NCI-H1417 treated with DMSO at 0.1 percent for 48 hours (cell line): ENCODE measurements around the gene IL15.
"Not testable (repeated sequence)": the region's sequence is repeated elsewhere in the genome, so short reads cannot be mapped to it uniquely, and the experiment has no call there.

ENCODE experiments used
- DNase-seq: peaks from one replicate; lab custom pipeline; 2025; lab: John Stamatoyannopoulos, UW

The IL15 gene

GRCh38 chr4:141703497-141703896, 67.1 kb downstream of the IL15 start:
- no peak for DNase-seq

GRCh38 chr4:141705048-141705746, 68.8 kb downstream of the IL15 start:
- DNase-seq = no peak

GRCh38 chr4:141705747-141706377, 69.5 kb downstream of the IL15 start:
- no peak for DNase-seq

GRCh38 chr4:141706445-141706844, 70.1 kb downstream of the IL15 start:
- DNase-seq = no peak

GRCh38 chr4:141711211-141711610, 74.8 kb downstream of the IL15 start:
- DNase-seq = no peak

- DNase-seq = no peak
These were observed 76.8 kb downstream of the IL15 start for GRCh38 chr4:141713185-141713584.

- no peak for DNase-seq
These were observed 77.5 kb downstream of the IL15 start for GRCh38 chr4:141713771-141714445.

- DNase-seq = no peak
These were observed 83.2 kb downstream of the IL15 start for GRCh38 chr4:141719585-141719984.

- no peak for DNase-seq
These were observed 84.8 kb downstream of the IL15 start for GRCh38 chr4:141721174-141721573.

GRCh38 chr4:141724646-141725045, 88.3 kb downstream of the IL15 start:
- DNase-seq = no peak

GRCh38 chr4:141727420-141727819, 91.0 kb downstream of the IL15 start:
- no peak for DNase-seq

GRCh38 chr4:141730805-141731204, 94.4 kb downstream of the IL15 start:
- DNase-seq = no peak

- DNase-seq = no peak
These were observed 95.1 kb downstream of the IL15 start for GRCh38 chr4:141731481-141731880.

GRCh38 chr4:141739636-141740035, 103.3 kb downstream of the IL15 start:
- no peak for DNase-seq

- DNase-seq = no peak
These were observed 109.6 kb downstream of the IL15 start for GRCh38 chr4:141746026-141746425.

GRCh38 chr4:141751806-141752205, 115.4 kb downstream of the IL15 start:
- not testable (repeated sequence) for DNase-seq

- DNase-seq = no peak
These were observed 120.9 kb downstream of the IL15 start for GRCh38 chr4:141757287-141757686.

GRCh38 chr4:141759796-141760425, 123.5 kb downstream of the IL15 start:
- no peak for DNase-seq

GRCh38 chr4:141761926-141762325, 125.5 kb downstream of the IL15 start:
- DNase-seq = no peak

- DNase-seq = no peak
These were observed 127.0 kb downstream of the IL15 start for GRCh38 chr4:141763374-141763773.

GRCh38 chr4:141768954-141769353, 132.6 kb downstream of the IL15 start:
- no peak for DNase-seq

GRCh38 chr4:141771889-141772830, 135.8 kb downstream of the IL15 start:
- no peak for DNase-seq
